NCI-H1105 treated with DMSO at 0.1 percent for 48 hours (cell line): ENCODE results near the gene KLK2.
A peak's percentile ranks its signal among the peaks of the same experiment; 100 is the strongest.

Source experiments
- DNase-seq: peaks from one replicate; lab custom pipeline; 2025; lab: John Stamatoyannopoulos, UW

KLK2 gene

DNA sequence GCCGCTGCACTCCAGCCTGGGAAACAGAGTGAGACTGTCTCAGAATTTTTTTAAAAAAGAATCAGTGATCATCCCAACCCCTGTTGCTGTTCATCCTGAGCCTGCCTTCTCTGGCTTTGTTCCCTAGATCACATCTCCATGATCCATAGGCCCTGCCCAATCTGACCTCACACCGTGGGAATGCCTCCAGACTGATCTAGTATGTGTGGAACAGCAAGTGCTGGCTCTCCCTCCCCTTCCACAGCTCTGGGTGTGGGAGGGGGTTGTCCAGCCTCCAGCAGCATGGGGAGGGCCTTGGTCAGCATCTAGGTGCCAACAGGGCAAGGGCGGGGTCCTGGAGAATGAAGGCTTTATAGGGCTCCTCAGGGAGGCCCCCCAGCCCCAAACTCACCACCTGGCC lies at the start of gene KLK2:
TSS of gene KLK2 (plus strand) at position 384 of the 400 bp plus-strand sequence. CDS start 35 bp downstream, outside the sequence.
- DNase-seq = no peak

DNA sequence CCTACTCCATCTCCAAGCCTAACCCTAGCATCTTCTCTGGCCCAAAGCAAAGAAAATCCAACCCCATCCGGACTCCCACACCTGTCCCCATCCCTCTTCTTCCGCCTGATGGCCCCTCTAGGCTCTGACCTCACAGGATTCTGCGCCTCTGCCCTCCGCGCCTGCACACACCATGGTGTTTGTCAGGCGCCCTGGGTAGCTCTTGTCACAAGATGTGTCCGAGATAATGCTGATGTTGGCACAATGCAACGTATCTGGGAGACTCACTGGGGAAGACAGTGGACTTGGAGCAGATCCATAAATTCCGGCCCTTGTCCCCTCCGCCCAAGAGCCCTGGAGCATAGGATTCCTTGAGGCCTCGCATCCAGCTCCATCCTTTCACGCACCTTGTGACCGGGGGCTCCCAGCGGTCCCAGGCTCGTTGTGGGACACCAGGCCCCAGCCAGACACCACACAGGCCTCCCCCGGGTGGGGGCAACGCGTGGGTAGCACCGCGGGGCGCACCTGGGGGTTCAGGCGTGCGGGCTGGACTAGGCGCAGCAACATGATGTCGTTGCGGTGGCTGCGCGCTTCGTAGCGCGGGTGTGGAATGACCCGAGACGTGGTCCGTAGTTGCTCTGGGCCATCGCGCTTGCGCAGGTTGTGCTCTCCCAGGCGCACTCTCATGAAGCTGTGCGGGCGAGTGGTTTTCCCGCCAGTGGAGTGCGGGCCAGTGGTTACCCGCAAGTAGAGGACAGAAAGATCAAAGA lies 46.6 kb upstream of the KLK2 start:
- DNase-seq = no peak

DNA sequence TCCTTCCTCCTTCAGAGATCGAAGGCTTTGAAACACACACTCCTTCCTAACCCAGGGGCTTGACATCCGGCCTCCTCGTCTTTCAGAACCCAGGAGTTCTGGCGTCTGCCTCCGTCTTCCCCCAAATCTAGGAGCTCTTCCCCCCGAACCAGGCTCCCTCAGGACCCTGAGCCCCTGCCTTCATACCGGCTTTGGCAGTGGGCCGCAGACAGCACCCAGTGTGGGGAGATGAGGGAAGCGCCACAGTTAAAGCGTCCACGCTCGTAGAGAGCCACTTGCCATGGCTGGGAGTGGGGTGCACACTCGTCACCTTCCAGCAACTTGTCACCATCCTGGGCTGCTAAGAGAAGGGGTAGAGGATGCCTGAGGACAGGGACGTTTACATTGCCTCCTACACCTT lies 45.8 kb upstream of the KLK2 start:
- DNase-seq = no peak

DNA sequence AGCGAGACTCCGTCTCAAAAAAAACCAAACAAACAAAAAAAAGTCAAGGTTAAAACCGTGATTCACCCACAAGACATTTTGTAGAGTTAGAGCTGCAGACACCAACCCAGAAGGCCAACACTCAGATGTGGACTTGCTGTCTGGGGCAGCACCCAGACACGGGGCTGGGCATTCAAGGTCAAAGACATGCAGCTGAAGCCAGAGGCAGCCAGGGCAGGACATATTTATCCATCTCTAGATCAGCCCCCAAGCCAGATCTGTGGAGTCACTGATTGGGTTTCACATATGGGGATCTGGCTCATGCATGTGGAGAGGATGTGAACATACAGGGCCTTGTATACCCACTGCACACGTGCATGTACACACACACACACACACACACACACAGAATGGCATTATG lies 43.4 kb upstream of the KLK2 start:
- no peak for DNase-seq

DNA sequence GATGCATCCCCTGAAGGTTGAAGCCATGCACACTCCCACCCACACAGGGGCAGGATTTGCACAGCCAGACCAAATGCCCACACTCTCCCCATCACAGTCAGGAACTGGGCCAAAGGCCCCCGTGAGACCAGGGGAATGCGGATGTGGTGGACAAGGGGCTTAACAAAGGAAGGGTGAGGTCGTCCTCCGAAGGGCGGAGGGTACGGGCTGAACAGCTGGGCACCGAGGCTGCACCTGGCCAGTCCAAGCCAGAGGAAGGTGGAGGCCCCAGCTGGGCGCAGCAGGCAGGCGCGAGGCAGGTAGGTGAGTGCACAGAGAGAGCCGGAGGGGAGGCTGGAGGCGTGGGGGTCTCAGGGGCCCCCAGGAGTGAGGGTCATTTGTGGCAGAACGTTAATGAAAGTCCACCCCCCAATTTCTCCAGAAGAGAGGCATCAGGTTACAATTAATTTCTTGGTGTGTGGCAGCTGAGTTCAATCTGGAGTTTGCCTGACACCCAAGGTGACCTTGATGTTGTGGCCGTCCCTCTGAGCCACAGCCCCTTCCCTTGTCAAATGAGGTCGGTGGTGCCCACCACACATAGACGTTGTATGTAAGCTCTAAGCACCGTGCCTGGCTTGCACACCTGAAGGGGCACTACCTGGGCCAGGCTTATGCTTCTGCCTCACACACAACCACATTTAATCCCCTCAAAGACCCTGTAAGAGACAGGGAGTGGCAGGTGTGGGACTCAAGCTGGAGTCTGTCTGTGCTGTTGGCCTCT lies 42.8 kb upstream of the KLK2 start:
- DNase-seq = no peak

DNA sequence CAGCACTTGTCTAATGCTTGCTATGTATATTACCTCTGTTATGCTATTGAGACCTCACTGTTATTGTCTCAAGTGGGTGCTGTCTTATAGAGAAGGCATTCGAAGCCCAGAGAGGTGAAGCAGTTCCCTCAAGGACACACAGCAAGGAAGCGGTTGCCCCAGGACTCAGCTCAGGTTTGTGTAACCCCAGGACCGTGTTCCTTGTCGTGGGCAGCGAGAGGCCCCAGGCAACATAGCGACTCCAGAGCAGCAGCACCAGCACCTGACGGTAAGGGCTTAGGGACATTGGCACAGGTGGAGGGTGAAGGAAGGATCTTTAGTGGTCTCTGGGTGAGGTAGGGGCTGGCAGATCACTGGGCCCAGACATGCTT lies 42.2 kb upstream of the KLK2 start:
- DNase-seq = no peak

DNA sequence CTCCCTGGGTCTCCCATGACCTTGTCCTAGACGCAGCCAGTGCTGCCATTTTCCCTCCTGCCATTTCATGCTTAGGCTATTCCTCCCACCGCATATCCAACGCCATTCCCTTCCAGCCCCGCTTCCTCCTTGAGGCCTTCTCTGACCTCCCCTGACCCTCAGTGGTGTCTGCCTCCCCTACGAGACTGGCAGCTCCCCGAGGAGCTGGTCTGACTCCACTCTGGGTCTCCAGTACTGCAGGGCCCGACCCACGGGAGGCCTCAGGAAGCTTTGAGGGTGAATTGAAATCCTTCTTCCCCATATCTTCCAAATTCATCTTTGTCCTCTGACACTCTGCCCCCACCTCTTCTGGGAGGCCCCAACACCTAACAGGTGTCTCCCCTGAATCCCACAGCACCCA lies 40.6 kb upstream of the KLK2 start:
- DNase-seq = no peak

DNA sequence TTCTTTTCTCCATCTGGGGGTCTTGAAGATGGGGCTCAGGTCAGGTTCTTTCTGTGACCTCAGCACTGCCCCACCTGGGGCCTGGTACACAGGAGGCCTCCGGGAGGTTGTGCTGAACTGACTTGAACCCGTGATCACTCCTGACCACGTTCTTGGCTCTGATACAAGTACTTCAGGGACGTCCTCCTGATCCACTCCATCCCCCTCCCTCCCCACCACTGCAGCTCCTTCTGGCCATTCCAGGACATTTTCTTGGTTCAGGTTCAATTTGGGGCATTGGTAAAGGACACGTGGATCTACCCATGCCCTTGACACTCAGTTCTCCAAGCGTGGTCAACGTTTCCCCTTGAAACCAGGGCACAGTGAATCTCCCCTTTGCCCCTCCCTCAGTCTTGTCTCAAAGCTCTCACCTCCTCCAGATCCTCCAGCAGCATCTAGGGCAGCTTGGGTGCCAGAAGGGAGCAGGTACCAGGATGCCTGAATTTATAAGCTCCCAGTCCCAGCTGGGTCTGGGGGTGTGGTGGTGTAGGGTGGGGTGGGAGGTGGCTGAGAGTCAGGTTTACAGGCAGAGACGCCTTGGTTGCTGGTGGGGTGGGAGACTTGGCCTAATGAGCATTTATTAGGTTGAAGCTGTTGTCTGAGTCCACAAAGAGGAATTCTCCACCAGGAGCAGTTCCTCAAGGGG lies 40.0 kb upstream of the KLK2 start, which contains the start of gene KLK15:
TSS of gene KLK15 (minus strand) at position 458 of the 685 bp plus-strand sequence. CDS start 2,082 bp downstream, outside the sequence.
- DNase-seq = no peak

DNA sequence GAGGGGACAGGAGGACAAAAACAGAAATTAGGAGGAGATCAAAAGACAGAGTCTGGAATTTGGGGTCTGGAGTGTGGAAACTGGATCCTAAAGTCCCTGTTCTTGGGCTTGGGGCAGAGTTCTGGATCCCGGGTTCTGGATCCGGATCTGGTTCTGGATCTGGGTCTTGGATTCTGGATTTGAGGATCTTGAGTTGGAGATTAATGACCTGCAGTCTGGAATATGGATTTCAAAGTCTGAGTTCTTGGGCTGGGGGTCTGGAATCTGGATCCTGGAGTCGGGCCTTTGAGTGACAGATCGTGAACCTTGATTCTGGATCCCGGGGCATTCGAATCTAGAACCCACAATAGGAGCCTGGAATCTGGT lies 39.5 kb upstream of the KLK2 start:
- DNase-seq = no peak

DNA sequence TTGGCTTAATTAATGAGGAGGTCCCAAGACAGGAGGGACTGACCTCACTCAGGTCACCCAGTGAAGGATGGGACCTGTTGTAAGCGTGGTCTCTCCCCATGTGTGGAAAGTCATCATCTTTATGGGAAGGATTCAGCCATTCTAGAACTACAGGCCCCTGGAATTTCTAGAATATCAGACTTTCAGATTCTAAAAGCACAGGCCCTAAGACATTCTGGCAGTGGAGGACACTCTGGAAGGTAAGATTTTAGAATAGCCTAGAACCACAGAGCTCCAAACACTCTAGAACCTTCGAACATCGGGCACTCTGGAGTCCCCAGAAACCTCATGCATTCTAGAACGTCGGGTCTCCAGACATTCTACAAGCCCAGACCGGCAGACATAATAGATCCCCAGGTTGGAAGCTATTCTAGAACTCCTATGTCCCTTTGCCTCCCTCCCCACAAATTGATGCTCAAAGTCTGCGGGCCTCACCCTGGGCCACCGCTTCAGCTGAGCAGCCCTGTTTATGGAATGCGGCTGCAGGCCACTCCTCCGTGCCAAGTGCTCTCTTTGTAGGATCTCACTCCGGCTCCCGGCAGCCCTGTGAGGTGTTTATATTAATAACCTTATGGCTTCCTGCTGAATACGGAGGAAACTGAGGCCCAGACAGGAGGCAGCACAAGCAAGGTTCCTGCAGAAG lies 38.0 kb upstream of the KLK2 start:
- DNase-seq = peak; percentile 61

DNA sequence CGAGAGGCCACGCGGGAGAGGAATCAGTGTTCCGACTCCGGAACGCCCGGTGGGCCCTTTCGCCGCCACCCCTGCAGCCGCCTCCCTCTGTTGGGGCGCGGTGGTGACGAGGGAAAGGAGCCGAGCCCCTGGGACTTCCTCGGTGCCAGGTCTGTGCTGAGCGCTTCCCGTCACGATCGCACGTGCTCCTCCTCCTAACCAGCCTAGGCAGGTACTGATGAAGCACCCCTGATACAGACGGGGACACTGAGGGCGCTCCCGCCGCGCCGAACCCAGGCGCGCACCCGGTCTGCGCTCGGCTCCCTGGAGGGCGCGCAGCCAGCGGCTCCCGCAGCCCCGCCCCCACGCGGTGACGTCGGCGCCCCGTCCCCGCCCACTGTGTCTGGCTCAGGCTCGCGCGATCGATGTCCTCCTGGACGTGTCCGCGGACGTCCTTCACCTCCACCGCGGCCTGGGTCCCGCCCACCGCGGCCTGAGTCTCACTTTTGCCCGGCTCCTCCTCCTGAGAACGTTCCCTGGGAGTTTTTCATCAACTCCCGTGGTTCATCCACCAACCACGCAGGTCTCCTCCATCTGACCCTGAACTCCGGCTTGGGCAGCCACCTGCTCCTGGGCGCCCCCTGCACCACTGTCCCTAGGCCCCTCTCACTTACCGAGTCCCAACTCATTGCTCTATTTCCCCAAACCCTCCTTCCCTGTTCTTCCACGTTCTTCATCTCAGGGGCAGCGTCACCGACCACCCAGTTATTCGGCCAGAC lies 37.3 kb upstream of the KLK2 start:
- peak; percentile 73 for DNase-seq

DNA sequence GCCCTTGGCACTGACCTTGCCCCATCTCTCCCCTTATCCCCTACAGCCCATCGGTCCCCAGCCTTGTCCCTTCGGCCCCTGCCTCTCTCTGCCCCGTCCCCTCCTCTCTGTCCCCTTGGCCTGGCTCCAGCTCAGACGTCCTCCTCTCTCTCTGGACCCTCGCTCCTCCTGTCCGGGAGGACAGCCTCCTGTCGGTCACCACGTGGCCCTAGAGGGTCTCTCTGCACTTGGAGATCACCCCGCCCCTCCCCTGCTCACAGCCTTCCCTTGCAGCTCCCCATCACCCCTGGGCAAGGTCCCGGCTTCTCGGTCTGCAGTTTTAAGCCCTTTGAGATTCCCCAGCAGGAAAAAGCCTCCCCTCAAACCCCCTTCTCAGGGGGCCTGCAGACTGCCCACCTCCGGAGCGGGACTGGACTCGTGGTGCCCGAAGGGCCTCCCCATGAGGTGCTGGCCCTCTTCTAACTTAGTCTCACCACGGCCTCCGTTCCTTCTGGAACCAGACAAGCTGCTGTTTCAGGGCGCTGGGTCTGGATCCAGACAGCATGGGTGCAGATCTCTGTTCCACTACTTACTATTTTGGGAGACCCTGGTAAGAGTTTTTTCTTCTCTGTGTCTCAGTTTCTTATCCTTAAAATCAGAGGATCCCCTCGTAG lies 36.6 kb upstream of the KLK2 start:
- DNase-seq = no peak

DNA sequence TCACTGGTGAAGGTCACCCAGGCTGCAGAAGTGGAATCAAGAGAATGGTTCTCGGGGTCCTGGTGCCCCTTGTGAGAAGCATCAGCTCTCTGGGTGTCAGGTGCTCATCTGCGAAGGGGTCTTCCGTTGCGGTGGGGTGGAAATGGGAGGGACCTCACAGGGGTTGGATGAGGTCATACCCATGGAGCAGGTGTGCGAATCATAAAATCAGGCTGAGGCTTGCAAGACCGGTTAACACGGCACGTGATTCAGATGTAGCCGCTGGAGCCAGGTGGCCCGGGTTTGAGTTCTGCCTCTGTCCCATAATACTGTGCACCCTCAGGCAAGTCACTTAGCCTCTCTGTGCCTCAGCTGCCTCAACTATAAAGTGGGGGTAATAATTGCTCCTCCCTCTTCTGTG lies 35.9 kb upstream of the KLK2 start:
- DNase-seq = no peak

DNA sequence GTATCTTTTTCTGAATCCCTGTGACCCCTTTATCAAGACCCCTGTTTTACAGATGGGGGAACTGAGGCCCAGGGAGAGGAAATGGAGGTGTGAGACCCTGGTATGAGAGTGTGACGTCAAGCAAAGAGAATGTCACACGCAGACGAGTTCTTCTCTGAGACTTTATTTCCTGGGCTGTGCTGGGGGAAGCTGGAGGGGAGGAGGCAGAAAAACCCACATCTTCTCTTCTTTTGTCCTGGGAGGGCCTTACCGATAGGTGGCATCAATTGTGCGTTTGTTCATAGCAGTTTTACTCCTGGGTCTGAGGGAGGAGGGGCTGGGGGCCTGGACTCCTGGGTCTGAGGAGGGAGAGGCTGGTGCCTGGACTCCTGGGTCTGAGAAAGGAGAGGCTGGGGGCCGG lies 35.0 kb upstream of the KLK2 start:
- DNase-seq = no peak

DNA sequence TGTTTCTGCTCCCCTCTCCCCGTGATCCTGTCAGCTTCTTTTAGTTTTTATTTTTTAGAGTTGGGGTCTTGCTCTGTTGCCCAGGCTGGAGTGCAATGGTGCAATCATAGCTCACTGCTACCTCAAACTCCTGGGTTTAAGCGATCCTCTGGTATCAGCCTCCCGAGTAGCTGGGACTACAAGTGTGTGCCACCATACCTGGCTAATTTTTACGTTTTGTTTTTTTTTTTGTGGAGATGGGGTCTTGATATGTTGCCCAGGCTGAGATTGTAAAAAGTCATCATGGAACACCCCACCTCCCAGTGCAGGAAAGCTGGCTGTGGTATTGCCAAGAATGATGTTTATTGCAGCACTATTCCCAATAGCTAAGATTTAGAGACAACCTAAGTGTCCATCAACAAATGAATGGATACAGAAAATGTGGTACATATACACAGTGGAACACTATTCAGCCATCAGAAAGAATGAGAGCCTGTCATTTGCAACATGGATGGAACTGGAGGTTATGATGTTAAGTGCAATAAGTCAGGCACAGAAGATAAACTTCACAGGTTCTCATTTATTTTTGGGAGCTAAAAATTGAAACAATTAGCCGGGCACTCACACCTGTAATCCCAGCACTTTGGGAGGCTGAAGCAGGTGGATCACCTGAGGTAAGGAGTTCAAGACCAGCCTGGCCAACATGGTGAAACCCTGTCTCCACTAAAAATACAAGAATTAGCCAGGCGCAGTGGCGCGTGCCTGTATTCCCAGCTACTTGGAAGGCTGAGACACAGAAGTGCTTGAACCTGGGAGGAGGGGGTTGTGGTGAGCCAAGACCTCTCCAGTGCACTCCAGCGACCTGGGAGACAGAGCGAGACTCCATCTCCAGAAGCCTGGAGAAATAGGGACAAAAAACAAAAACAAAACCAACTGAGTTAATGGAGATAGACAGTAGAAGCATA lies 33.3 kb upstream of the KLK2 start:
- no peak for DNase-seq

DNA sequence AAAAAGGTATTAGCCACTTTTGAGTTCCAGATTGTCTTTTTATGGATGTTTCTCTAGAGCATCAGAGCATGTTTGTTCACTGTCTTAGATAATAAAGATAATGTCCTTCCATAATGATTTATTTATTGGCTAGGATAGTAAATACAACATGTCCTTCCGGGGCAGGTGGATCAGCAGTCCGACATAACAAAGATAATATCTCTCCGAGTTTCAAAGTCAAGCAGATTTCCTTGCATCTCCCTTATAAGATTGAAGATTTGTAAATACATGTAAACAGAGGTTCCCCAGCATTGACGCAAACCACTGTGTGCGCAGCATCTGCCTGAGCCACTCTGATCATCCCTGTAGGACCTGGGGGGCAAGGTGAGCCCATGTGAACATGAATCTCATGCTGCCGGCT lies 31.1 kb upstream of the KLK2 start:
- DNase-seq = no peak

DNA sequence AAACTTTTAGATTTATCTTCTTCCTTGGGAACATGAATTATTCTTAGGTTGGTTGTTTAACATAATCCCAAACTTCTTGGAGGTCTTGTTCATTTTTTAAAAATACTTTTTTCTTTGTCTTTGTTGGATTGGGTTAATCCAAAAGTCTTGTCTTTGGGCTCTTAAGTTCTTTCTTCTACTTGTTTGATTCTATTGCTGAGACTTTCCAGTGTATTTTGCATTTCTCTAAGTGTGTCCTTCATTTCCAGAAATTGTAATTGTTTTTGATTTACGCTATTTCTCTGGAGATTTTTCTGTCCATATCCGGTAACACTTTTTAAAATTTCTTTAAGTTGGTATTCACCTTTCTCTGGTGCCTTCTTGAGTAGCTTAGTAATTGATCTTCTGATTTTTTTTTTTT lies 30.0 kb upstream of the KLK2 start:
- DNase-seq = no peak

DNA sequence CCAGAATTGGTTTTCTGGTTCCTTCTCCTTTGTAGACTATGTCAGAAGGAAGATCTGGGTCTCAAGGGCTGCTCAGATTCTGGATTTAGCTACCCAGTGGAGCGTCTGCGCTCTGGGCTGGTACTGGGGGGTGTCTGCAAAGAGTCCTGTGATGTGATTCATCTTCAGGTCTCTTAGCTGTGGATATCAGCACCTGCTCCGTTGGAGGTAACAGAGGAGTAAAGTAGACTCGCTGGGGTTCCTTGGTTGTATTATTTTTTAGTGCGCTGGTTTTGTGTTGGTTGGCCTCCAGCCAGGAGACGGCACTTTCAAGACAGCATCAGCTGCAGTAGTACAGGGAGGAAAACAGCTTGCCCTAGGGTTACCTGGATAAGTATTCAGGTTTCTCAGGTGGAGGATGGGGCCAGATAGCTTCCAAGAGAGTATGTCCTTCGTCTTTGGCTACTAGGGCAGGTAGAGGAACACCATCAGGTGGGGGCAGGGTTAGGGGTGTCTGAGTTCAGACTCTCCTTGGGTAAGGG lies 29.5 kb upstream of the KLK2 start:
- DNase-seq = peak; percentile 16

DNA sequence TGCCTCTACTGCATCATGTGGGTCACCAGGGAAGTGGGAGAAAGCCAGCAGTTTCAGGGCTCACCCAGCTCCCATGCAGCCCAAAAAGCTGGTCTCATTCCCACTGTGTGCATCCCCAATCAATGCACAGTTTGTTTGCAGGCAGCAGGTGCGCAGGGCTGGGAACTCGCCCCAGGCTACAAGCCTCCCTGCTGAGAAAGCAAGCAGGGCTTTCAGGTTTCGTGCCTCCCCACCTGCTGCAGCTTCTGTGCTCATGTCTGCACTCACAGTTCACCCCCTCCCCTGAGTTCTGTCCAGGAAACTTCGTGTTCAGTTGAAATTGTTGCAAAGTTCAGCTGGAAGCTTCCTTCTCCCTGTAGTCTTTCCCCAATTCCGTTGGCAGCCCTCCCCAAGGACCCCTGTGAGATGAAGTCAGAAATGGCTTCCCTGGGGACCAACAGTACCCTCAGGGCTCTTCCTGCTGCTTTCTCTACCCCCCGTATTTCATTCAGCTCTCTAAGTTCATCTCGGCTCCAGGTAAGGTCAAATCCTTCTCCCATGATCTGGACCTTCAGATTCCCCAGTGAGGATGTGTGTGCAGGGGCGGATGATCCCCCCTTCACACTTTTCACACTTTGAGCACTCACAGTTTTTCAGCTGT lies 28.8 kb upstream of the KLK2 start:
- DNase-seq = peak; percentile 31
